Motor neuron (in vitro differentiated cells): ENCODE results near the gene CSH1. TPM values are rescaled to one million over a fixed set of nuclear protein-coding genes. Genes with fewer than 3 reads are reported as not detected.
"Not testable (repeated sequence)": the region's sequence is repeated elsewhere in the genome, so short reads cannot be mapped to it uniquely, and the experiment has no call there.

ENCODE experiments used
- ATAC-seq, 8 experiments: fragments of 200-7000 bp; cut with Tn5 transposase; replicated peaks in 6 of 8; 2 replicates each; pipeline ENCODE4 v1.8.0; 2021; ENCODE audit warnings: mild to moderate bottlenecking in 8 of 8, moderate library complexity in 8 of 8
- H3K27ac ChIP-seq, 2 donors: fragments of 250-450 bp; sonication (Bioruptor Pico); 2 replicates each; pipeline ENCODE4 v1.9.0; 2021; ENCODE audit warnings: antibody characterized with exemption in 2 of 2, mild to moderate bottlenecking in 2 of 2, moderate library complexity in 1 of 2
- H3K4me1 ChIP-seq, 2 donors: fragments of 250-450 bp; sonication (Bioruptor Pico); replicated peaks in 1 of 2; 2 replicates each; pipeline ENCODE4 v1.6.1; 2021; ENCODE audit warnings: antibody characterized with exemption in 2 of 2, mild to moderate bottlenecking in 2 of 2, moderate library complexity in 1 of 2
- H3K4me3 ChIP-seq, 5 donors: fragments of 250-450 bp; sonication (Bioruptor Pico); 2 replicates each; pipeline ENCODE4 v1.9.0; 2021; ENCODE audit warnings: antibody characterized with exemption in 5 of 5, mild to moderate bottlenecking in 5 of 5, moderate library complexity in 4 of 5
- WGBS, 10 experiments: fragments of 450-650 bp; shearing (Covaris generic); methylation state at CpG; one replicate each; pipeline ENCODE4 v1.0.0; 2022; 5-methylcytosine and 5-hydroxymethylcytosine counted together
- in situ Hi-C, 9 experiments: fragments of 400-800 bp; cut with MboI; loops; one replicate each; pipeline ENCODE4 v1.15.0; 2021; ENCODE audit warnings: low sequenced_read_pairs in 9 of 9, low pct_unique_long_range_greater_than_20kb in 2 of 9; ENCODE audit not compliant: unreplicated experiment in 9 of 9
- total RNA-seq, 8 experiments: library from RNA; unstranded; fragments of 300-600 nt; gene quantifications; 2 replicates each; pipeline versions ENCODE4 v1.2.3 to v1.2.4, GENCODE V29; 2022

Gene CSH1
- total RNA-seq = under 1 TPM in 2 of 8 experiments, not detected in 6; 0.24 to 0.46 TPM

DNA sequence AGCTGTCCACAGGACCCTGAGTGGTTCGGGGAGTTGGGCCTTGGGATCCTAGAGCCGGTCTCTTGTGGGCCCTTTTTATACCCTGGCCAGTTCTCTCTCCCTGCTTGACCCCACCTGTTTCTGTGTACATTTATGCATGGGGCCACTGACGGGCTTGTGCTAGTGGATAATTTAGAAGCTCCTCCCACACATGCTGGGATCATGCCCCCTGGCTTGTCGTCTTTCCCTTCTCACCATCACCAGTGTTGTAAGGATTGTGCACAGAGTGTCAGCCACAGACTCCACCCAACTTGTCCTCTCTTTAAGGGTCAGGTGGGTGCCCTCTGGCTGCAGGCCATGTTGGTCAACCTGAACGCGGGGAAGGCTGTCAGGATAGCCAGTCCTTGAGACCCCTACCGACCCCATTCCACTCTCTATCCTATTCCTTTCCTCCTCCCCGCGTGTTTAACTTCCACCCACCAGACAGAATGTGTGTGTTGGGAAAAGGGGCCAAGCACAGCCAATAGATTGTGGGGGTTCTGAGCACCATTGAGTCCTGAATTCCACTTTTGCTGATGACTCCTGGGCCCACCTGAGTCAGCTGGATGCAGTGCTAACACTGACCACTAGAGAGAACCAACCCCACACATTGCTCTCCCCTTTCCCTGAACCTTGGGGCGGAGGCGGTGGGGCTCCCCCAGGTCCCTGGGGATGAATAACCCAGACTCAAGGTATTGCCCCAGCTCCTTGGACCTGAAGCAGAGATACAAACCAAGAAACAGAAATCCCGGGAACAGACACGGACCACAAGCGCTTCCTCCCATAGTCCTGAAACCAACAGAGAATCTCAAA lies at the start of gene CSH1:
Gene CSH1, minus strand, starts transcription at position 51 of the 831 bp plus-strand sequence. CDS start 63 bp downstream, outside the sequence.
- H3K4me3 ChIP-seq, ATAC-seq, H3K4me1 ChIP-seq, H3K27ac ChIP-seq, in situ Hi-C loops: not testable (repeated sequence)
- WGBS, 10 experiments = no CpG with 5 or more reads among the region's 14 CpGs

DNA sequence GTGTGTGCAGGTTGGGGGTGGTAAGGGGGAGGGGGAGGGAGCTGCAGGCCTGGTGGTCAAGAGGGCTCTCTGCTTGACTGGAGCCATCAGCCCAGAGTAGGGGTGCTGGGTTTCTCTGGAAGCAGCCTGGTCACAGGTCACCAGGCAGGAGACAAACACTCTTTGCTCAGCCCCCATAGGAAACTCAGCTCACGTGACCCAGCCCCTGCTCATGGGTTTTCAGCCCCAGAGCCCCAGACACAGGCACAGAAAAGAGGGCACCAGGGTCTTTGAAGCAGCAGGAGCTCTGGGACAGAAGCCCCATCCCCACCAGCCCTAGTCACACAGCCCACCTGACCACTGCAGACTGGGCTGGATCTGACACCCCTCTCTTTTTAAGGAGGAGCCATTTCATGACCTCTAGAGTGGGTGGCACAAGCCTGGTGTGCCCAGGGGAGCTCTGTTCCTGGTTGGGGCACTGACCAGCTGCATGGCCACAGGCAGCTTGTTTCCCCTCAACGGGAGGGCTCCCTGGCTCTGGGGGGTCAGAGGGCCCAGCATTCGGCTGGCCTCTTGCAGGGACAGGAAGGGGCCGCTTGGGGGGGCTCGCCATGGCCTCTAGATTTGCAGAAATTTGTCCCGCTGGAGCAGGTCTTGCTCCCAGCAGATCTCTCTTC lies 49.5 kb upstream of the CSH1 start:
- in situ Hi-C loops = loop anchor here in 2 of 9 experiments (25.0 kb wide), 1 partner anchor 191 kb away; the partner anchor contains the start of gene ERN1 (in 2 of the 2)
- Histone ChIP-seq H3K27ac (no peak overlapping the region), H3K4me1 (no peaks in the 10 kb centered on the region), H3K4me3 (no peak overlapping the region)
- ATAC-seq = no peak
- WGBS, 10 experiments = 20 to 73% methylated on average over 1 to 3 of the region's 6 CpGs; no CpG with 5 or more reads in 8 of the 10 experiments

DNA sequence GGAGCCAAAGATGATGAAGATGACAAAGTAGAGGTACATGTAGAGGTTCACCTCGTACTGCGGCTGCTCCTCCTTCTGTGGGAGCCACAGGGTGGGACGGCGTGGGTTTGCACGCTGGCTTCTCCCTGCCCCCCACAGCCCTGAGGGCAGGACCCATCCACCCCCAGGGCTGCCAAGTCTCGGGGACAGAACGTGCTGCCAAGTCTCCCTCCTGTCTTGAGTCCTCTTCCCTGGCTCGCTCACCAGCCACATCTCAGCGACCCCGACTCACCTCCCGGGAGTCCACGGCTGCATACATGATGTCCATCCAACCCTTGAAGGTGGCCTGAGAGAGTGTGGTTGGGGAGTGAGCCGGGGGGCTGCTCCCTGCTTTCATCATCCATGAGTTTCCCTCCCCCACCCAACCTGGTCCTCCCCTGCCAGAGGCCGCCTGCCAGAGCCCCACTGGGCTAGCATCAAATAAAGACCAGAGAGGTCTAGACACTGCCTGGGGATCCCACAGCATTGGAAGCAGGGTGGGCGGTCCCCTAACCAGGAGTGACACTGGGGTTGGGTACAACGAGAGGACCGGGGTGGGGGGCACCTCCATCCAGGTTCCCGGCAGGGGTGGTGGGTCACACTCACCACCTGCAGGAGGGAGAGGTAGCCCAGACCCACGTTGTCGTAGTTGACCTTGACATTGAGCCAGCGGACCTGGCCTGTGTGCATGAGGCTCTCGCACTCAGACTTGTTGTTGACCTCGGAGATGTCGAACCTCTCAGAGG lies 48.5 kb upstream of the CSH1 start:
- 80 to 100% (median 90%) methylated on average over 1 to 3 of the region's 24 CpGs; no CpG with 5 or more reads in 6 of the 10 experiments for WGBS, 10 experiments
- no peak overlapping the region for H3K27ac ChIP-seq
- H3K4me3 ChIP-seq = no peak overlapping the region
- in situ Hi-C loops = loop anchor here in 2 of 9 experiments (25.0 kb wide), 1 partner anchor 192 kb away; the partner anchor contains the start of gene ERN1 (in 2 of the 2)
- H3K4me1 ChIP-seq = no peaks in the 10 kb centered on the region
- no peak for ATAC-seq

DNA sequence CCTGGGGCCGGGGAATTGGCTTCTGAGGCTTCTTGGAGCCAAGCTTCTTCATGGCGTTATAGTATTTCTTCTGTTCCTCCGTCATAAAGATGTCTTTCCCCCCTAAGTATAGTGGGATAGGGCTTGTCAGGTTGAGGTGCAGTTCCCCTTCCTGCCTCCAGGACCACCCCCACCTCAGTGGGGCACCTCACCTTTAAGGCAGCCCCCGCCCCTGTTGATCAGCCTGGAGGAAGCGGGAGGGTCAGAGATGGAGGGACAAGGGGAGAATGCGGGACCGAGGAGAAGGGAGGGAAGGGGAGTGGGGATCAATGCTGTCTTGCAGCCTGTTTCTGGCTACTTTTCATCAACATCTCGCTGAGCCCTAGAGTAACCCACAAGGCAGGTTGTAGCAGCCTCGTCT lies 47.4 kb upstream of the CSH1 start:
- no peak for ATAC-seq
- in situ Hi-C loops = loop anchor here in 2 of 9 experiments (25.0 kb wide), 1 partner anchor 194 kb away; the partner anchor contains the start of gene ERN1 (in 2 of the 2)
- 30 to 100% (median 78%) methylated on average over 1 to 3 of the region's 9 CpGs; no CpG with 5 or more reads in 7 of the 10 experiments for WGBS, 10 experiments
- H3K4me1 ChIP-seq = no peaks in the 10 kb centered on the region
- H3K4me3 ChIP-seq = no peak overlapping the region
- H3K27ac ChIP-seq = no peak overlapping the region

DNA sequence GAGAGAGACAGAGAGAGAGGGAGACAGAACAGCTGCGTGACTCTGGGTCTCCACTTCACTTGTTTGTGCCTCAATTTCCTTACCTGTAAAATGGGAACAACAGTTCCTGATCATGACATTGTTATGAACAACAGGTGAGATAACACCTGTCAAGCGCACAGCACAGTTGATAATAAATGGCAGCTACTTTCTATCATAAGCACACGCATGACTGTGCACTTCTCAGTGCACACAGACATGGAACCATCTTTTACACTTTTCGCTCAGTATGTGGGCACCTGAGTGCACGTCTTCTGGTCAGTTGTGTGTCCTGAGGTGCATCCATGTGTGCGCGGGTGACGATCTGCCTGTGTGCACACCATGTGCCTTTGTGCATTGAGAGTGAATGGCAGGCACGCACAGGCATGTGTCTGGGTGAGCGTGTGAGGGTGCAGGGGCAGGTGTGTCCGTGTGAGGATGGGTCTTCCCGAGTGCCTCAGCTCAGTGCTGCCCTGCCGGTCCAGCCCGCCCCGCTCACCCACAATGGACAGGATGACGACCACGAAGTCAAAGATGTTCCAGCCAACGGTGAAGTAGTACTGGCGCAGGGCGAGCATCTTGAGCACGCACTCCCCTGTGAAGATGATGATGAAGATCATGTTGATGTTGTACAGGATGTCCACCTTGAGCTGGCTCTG lies 46.1 kb upstream of the CSH1 start:
- no peak overlapping the region for H3K27ac ChIP-seq
- H3K4me3 ChIP-seq = no peak overlapping the region
- no peak for ATAC-seq
- WGBS, 10 experiments = 0 to 100% (median 84%) methylated on average over 1 to 13 of the region's 21 CpGs; no CpG with 5 or more reads in 2 of the 10 experiments
- H3K4me1 ChIP-seq = no peaks in the 10 kb centered on the region
- in situ Hi-C loops = loop anchor here in 2 of 9 experiments (25.0 kb wide), 1 partner anchor 195 kb away; the partner anchor contains the start of gene ERN1 (in 2 of the 2)

DNA sequence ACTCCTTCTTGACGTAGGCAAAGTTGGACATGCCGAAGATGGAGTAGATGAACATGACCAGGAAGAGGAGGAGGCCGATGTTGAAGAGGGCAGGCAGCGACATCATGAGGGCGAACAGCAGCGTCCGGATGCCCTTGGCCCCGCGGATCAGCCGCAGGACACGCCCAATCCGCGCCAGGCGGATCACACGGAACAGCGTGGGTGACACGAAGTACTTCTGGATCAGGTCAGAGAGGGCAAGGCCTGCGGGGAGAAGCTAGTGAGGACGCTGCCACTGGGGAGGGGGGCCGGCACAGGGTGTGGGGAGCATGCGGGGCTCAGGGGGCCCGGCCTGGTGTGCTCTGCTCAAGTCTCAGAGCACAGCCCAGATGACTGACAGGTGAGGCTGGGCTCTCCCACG lies 45.4 kb upstream of the CSH1 start:
- WGBS, 10 experiments = 0 to 100% (median 88%) methylated on average over 1 to 7 of the region's 23 CpGs; no CpG with 5 or more reads in 6 of the 10 experiments
- Histone ChIP-seq H3K27ac (no peak overlapping the region), H3K4me1 (no peaks in the 10 kb centered on the region), H3K4me3 (no peak overlapping the region)
- in situ Hi-C loops = loop anchor here in 2 of 9 experiments (25.0 kb wide), 1 partner anchor 196 kb away; the partner anchor contains the start of gene ERN1 (in 2 of the 2)
- no peak for ATAC-seq

DNA sequence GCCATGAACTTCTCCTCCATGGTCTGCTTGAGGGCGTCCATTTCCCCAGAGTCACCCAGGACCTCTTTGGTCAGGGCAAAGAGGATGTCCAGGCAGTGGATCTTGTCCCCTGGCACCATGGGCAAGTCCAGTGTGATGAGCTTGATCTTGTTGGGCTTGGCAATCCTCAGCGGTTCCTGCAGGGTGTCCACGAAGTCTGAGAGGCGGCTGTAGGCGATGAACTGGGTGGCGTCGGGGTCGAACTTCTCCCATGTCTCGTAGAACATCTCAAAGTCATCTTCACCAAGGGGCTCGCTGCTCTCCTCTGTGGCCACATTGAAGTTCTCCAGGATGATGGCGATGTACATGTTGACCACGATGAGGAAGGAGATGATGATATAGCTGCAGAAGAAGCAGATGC lies 44.8 kb upstream of the CSH1 start:
- in situ Hi-C loops = loop anchor here in 2 of 9 experiments (25.0 kb wide), 1 partner anchor 196 kb away; the partner anchor contains the start of gene ERN1 (in 2 of the 2)
- H3K4me3 ChIP-seq = no peak overlapping the region
- 69 to 97% (median 81%) methylated on average over 3 to 10 of the region's 12 CpGs; no CpG with 5 or more reads in 7 of the 10 experiments for WGBS, 10 experiments
- no peak for ATAC-seq
- H3K27ac ChIP-seq = no peak overlapping the region
- no peaks in the 10 kb centered on the region for H3K4me1 ChIP-seq

DNA sequence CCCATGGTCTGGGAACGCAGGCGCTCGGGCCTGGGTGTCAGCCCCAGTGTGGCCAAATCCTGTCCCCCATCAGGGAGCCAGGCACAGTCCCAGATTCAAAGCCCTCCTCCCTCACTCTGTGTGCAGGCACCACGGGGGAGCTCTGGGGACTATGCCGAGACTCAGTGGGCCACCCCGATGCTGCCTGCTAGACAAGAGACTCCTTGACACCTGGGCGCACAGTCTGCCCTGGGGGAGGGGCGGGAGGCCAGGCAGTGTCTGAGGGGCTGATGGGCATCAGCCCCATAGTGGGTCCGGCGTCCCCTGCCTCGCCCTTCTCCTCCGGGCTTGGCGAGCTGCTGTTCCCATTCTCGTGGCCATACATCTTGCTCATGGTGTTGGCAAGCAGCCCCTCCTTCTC lies 44.2 kb upstream of the CSH1 start:
- Histone ChIP-seq H3K4me3 (no peak overlapping the region), H3K27ac (no peak overlapping the region), H3K4me1 (no peaks in the 10 kb centered on the region)
- ATAC-seq = no peak
- 87 to 93% (median 90%) methylated on average over 2 to 4 of the region's 14 CpGs; no CpG with 5 or more reads in 7 of the 10 experiments for WGBS, 10 experiments
- in situ Hi-C loops = loop anchor here in 2 of 9 experiments (25.0 kb wide), 1 partner anchor 197 kb away; the partner anchor contains the start of gene ERN1 (in 2 of the 2)

DNA sequence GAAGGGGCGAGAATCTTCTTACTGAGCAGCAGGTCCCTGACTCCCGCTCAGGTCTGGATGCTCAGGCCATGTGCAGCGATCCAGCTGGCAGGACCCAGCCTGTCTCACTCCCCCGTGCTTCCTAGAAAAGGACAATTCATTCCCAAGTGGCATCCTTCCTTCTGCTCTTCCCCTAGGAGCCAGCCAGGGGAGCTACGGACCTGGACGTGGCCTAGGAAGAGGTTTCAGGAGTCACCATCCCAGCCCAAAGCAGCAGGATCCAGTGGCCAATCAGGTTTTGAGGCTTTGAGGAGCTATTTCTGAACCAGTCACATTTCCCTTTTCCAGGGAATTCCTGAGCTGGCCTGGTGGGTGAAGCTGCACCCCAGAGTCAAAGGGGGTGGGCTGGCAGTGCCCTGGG lies 43.5 kb upstream of the CSH1 start:
- H3K4me1 ChIP-seq = no peaks in the 10 kb centered on the region
- no peak overlapping the region for H3K4me3 ChIP-seq
- in situ Hi-C loops = loop anchor here in 2 of 9 experiments (25.0 kb wide), 1 partner anchor 197 kb away; the partner anchor contains the start of gene ERN1 (in 2 of the 2)
- no peak for ATAC-seq
- WGBS, 10 experiments = 75 to 80% (median 80%) methylated on average over 1 to 3 of the region's 6 CpGs; no CpG with 5 or more reads in 7 of the 10 experiments
- no peak overlapping the region for H3K27ac ChIP-seq

DNA sequence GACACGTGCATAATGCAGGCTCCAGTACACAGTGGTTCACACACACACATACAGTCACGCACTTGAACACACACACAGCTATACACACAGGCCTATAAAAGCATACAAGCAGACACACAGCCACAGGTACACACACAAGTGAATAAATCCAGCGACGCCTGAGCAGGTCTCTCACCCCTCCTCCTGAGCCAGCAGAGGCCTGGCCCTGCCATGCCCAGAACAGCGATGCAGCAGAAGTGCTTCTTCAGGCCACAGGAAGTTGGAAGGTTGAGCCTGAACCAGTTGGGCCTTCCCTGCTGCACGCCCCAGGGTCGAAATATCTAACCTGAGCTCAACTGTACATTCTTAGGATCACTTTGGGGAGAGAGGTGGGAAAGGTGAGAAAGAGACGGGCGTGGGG lies 43.0 kb upstream of the CSH1 start:
- Histone ChIP-seq H3K27ac (no peak overlapping the region), H3K4me3 (no peak overlapping the region), H3K4me1 (no peaks in the 10 kb centered on the region)
- in situ Hi-C loops = loop anchor here in 2 of 9 experiments (25.0 kb wide), 1 partner anchor 198 kb away; the partner anchor contains the start of gene ERN1 (in 2 of the 2)
- 100% methylated on average over 1 to 2 of the region's 9 CpGs; no CpG with 5 or more reads in 8 of the 10 experiments for WGBS, 10 experiments
- no peak for ATAC-seq

DNA sequence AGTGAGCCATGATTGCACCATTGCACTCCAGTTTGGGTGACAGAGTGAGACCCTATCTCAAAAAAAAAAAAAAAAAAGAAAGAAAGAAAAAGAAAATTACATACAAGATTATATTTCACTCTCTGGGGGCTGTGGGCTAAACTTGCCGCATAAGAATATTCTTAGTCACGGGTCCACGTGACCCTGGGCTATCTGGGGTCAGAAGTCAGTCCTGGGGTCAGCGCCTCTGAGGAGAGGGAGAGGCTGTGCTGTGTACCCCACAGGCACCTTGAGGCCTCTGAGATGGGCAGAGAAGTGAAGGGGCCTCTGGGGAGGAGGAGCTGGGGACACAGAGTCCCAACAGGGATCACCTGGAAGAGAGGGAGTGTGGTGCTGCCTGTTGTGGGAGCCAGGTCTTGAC lies 41.5 kb upstream of the CSH1 start:
- 40 to 89% (median 84%) methylated on average over 2 to 4 of the region's 4 CpGs; no CpG with 5 or more reads in 7 of the 10 experiments for WGBS, 10 experiments
- no peak overlapping the region for H3K27ac ChIP-seq
- in situ Hi-C loops = loop anchor here in 2 of 9 experiments (25.0 kb wide), 1 partner anchor 199 kb away; the partner anchor contains the start of gene ERN1 (in 2 of the 2)
- no peak overlapping the region for H3K4me3 ChIP-seq
- no peaks in the 10 kb centered on the region for H3K4me1 ChIP-seq
- ATAC-seq = no peak
